ENCODE data around the gene ATXN7L2. TPM values are rescaled to one million over a fixed set of nuclear protein-coding genes. Genes with fewer than 3 reads are reported as not detected.

ATXN7L2 gene
- total and polyA plus RNA-seq, 8 donors = 4.7 to 11.7 (median 8.1) TPM

DNA sequence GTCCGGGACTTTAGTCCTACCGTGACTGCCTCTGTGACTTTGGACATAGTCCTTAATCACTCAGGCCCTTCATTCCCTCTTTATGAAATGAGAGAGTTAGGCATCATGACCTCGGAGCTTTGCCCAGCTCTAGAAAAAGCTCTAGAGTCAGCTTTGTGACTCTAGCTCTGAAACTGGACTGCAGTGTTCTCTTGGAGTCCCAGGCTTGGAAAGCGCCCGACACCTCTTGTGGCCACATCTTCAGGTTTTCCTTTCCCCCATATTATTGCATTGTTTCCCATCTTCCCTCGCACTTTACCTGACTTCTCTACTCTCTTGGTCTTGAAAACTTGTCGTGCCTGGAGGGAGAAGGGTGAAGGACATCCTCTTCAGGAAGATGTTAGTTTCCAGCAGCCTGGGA is 38.3 kb downstream of the ATXN7L2 start:
- no peak overlapping the region for H3K4me3 ChIP-seq
- H3K9me3 ChIP-seq = no peaks in the 10 kb centered on the region
- H3K27me3 ChIP-seq = no peaks in the 10 kb centered on the region
- H3K36me3 ChIP-seq = no peaks in the 10 kb centered on the region
- DNase-seq = no peak
- H3K27ac ChIP-seq = no peak overlapping the region
- intact Hi-C loops (cut with DNase I) = no loop called here
- TF ChIP-seq, protein P1, sequence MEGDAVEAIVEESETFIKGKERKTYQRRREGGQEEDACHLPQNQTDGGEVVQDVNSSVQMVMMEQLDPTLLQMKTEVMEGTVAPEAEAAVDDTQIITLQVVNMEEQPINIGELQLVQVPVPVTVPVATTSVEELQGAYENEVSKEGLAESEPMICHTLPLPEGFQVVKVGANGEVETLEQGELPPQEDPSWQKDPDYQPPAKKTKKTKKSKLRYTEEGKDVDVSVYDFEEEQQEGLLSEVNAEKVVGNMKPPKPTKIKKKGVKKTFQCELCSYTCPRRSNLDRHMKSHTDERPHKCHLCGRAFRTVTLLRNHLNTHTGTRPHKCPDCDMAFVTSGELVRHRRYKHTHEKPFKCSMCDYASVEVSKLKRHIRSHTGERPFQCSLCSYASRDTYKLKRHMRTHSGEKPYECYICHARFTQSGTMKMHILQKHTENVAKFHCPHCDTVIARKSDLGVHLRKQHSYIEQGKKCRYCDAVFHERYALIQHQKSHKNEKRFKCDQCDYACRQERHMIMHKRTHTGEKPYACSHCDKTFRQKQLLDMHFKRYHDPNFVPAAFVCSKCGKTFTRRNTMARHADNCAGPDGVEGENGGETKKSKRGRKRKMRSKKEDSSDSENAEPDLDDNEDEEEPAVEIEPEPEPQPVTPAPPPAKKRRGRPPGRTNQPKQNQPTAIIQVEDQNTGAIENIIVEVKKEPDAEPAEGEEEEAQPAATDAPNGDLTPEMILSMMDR (IDR thresholded peaks at IDR 0.05) = no peak
- H3K4me1 ChIP-seq = no peaks in the 10 kb centered on the region
- ATAC-seq = no peak

DNA sequence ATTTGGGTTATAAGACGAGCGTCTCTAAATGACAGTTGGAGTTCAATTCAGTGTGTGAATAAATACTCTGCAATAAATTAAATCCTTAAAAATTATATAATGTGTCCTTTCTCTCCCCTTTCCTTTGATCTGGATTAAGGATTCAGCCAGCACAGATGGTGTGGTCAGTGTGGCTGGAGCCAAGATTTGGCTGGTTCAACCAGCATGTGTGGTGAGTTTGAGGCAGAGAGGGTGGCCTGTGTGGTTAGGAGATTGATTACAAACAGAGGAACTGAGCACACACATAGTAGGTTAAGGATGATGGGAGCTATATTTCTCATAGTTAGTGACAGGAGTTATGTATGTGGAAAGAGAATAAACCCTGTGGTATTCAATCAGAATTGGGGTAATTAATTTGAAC is 40.0 kb downstream of the ATXN7L2 start:
- TF ChIP-seq, protein P1 (IDR thresholded peaks at IDR 0.05) = no peak

DNA sequence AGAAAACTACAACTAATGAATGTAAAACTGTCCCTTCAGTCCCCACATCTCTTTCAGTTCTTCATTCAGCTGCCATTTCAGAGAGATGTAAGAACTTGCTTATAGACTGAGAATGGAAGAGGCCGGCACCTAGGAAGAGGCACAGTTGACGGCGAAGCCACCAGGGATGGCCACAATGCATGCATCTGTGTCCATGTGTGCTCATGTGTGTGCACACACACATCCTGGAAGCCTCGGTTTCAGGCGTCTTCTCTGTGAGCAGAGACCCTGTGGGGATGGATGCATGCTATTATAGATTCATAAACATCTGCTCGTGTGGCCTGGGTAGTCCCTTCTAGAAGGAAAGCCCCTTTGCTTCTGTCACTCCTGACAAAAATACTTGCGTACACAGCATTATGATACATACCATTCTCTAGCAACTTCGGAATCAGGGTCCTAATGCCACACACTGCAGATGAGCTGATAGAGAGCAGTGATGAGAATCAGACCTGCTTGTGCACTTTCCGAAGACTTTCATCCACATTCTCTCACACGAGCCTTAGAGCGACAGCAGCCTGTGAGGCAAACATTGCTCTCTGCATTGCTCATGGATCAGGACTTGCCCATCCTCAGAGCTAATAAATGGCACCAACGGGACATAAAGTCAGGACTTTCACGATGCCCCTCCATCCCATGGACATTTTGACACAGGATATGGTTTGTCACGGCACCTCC is 43.5 kb downstream of the ATXN7L2 start:
- Histone ChIP-seq H3K27me3 (no peaks in the 10 kb centered on the region), H3K4me3 (no peak overlapping the region), H3K4me1 (peaks cover 0 to 5% of the 10 kb centered on the region in 2 donors), H3K27ac (no peak overlapping the region), H3K36me3 (no peaks in the 10 kb centered on the region), H3K9me3 (no peaks in the 10 kb centered on the region)
- TF ChIP-seq, protein P1 (IDR thresholded peaks at IDR 0.05) = no peak
- DNase-seq = no peak
- intact Hi-C loops (cut with DNase I) = no loop called here
- no peak for ATAC-seq

More for the DNA sequence above, 40.0 kb downstream of the ATXN7L2 start:
- no peak for ATAC-seq
- H3K4me1 ChIP-seq = no peaks in the 10 kb centered on the region
- DNase-seq = no peak
- H3K9me3 ChIP-seq = no peaks in the 10 kb centered on the region
- no peaks in the 10 kb centered on the region for H3K36me3 ChIP-seq
- intact Hi-C loops (cut with DNase I) = no loop called here
- H3K4me3 ChIP-seq = no peak overlapping the region
- no peak overlapping the region for H3K27ac ChIP-seq
- no peaks in the 10 kb centered on the region for H3K27me3 ChIP-seq

DNA sequence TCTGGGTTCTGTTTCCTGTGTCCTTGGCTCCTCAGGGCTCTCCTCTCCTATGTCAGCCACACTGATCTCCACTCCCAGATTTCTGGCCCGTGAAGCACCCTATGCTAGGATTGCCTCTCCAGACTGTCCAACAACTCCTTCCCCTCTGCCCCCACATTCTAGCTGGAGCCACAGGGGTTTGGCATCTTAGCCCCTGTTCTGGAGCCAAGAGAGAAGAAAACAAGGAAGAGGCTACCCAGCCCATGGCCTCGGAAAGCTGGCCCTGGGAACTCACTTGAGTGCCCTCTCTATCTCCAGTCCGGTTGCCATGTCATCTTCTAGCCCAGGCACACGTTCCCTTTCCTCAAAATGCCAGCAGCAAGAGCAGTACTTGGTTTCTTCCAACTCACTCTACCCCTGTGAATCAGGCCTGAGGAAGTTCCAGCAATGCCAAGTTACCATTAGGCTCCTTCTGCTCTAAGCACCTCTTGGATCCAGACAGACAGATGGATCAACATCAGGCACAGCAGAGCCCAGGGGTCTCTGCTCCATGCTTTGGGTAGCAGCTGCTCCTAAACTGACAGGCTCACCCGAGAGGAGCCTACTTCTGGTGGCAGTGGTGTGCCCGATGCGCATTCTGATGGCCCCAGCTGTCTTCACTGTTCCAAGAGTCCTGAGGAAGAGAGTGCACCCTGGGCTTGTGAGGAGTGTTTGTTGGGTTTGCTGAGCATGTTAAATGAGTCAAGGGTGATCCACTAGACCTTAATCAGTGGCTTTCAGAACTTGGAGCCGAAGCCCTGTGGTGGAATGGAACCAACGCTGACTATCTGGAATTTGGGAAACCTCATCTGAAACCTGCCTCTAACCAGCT is 44.4 kb downstream of the ATXN7L2 start:
- Histone ChIP-seq H3K9me3 (no peaks in the 10 kb centered on the region), H3K36me3 (no peaks in the 10 kb centered on the region), H3K27ac (no peak overlapping the region), H3K4me1 (peaks cover 0 to 11% of the 10 kb centered on the region in 2 donors), H3K27me3 (no peaks in the 10 kb centered on the region), H3K4me3 (no peak overlapping the region)
- intact Hi-C loops (cut with DNase I) = no loop called here
- TF ChIP-seq, protein P1 (IDR thresholded peaks at IDR 0.05) = no peak
- no peak for DNase-seq
- no peak for ATAC-seq

DNA sequence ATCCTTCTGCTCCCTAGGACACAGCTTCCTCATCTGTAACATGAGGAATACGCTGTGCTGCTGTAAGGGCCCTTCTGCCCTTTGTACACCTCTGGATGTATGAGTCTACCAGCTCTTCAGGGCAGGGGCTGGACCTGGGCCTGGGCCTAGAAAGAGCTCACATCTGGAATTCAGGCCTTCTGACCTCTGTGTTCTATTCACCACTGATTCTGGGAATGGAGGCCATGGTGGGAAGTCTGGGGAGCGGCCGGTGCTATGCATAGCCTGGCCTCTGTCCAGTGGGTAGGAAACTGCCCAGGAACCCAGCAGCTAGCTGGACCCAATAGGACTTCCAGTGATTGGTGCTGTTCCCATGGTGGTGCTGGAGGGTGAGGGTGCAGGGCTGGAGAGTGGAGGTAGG is 45.0 kb downstream of the ATXN7L2 start:
- TF ChIP-seq, protein P1 (IDR thresholded peaks at IDR 0.05) = no peak
- H3K27ac ChIP-seq = no peak overlapping the region
- no peaks in the 10 kb centered on the region for H3K27me3 ChIP-seq
- ATAC-seq (no peak), DNase-seq (no peak)
- H3K4me1 ChIP-seq = peaks cover 0 to 11% of the 10 kb centered on the region in 2 donors
- no peaks in the 10 kb centered on the region for H3K9me3 ChIP-seq
- no peaks in the 10 kb centered on the region for H3K36me3 ChIP-seq
- no peak overlapping the region for H3K4me3 ChIP-seq
- intact Hi-C loops (cut with DNase I) = no loop called here
